ENCODE data around the gene CCM2L. TPM values are rescaled to one million over a fixed set of nuclear protein-coding genes. Genes with fewer than 3 reads are reported as not detected.

CCM2L gene
- total and polyA plus RNA-seq, 10 of the 15 experiments (the other 5 are each of a cell fraction or from before 2014, with no cell fraction given) = not detected

GRCh38 chr20:32070690-32071213 is 60.5 kb downstream of the CCM2L start:
- TF ChIP-seq ZNF384 (IDR thresholded peaks at IDR 0.05; ENCODE audit: borderline replicate concordance, low read depth, low read length) (no peak), SRF (IDR thresholded peaks at IDR 0.05; ENCODE audit: low read depth in 2 of 2, low read length in 2 of 2) (no peak), RAD51 (IDR thresholded peaks at IDR 0.05) (no peak), ETV6 (conservative IDR thresholded peaks at IDR 0.05 in 1 of 2, IDR thresholded peaks at IDR 0.05 in 1 of 2; ENCODE audit: borderline replicate concordance in 1 of 2, low read depth in 1 of 2) (no peak), IRF3 (IDR thresholded peaks at IDR 0.05) (no peak), ZNF274 (IDR thresholded peaks at IDR 0.05; ENCODE audit: insufficient read depth, insufficient read length) (no peak), ATF2 (IDR thresholded peaks at IDR 0.05; ENCODE audit: low read length) (no peak)
- DNase-seq (ENCODE audit: low read depth, low spot score) (no peak), FAIRE-seq (no peak), ATAC-seq (no peak)
- no TSS peak for BruUV-seq (replicated peaks)
- Histone ChIP-seq H4K20me1 (ENCODE audit: control insufficient read depth, insufficient read depth) (no peaks in the 10 kb centered on the region), H3K36me3 (ENCODE audit: control insufficient read depth in 2 of 2, insufficient read depth in 2 of 2, low read length in 1 of 2) (no peaks in the 10 kb centered on the region), H3K9ac (ENCODE audit: control insufficient read depth, insufficient read depth, low read length) (no peak overlapping the region), H3K27ac (ENCODE audit: control insufficient read depth, insufficient read depth) (no peak overlapping the region), H3K27me3 (replicated peaks in 1 of 2; ENCODE audit: control insufficient read depth in 2 of 2, insufficient read depth in 2 of 2, low read length in 1 of 2) (no peaks in the 10 kb centered on the region), H3K4me2 (ENCODE audit: control insufficient read depth, insufficient read depth) (no peak overlapping the region), H3K4me3 (no peak overlapping the region), H3K79me2 (ENCODE audit: control insufficient read depth, insufficient read depth, low read length) (no peaks in the 10 kb centered on the region), H3K4me1 (ENCODE audit: control insufficient read depth, insufficient read depth, low read length) (peaks cover 26% of the 10 kb centered on the region), H2AFZ (ENCODE audit: control insufficient read depth, low read depth, low read length) (no peak overlapping the region), H3K9me3 (replicated peaks; ENCODE audit: control insufficient read depth, insufficient read depth, low read length) (no peaks in the 10 kb centered on the region)
- ChIA-PET CTCF (interaction anchor here (2.6 to 4.9 kb wide), 2 partner anchors 35 to 40 kb away, joined by 11 to 21 read pairs; no protein-coding TSS in a partner anchor), SMC1A (ENCODE audit: uncharacterized antibody, unreplicated experiment) (interaction anchor here (1.3 to 2.1 kb wide), 4 partner anchors 8 to 38 kb away, joined by 4 to 8 read pairs (median 4); no protein-coding TSS in a partner anchor), RAD21 (ENCODE audit: unreplicated experiment) (interaction anchor here (0.8 to 1.7 kb wide), 3 partner anchors 15 to 36 kb away, joined by 3 to 6 read pairs (median 3); no protein-coding TSS in a partner anchor), POLR2A (interaction anchor here (0.9 to 1.6 kb wide), 2 partner anchors 12 to 21 kb away, joined by 3 to 6 read pairs; no protein-coding TSS in a partner anchor)
- in situ Hi-C loops (cut with MboI) (no loop called here), intact Hi-C loops (cut with micrococcal nuclease; ENCODE audit: unreplicated experiment) (no loop called here)
- 38% methylated on average over 3 of the region's 4 CpGs for WGBS (ENCODE audit: insufficient coverage, insufficient replicate concordance, low lambda C conversion rate, missing lambda C conversion rate)
